ENCODE data around the gene NEURL1B.

Gene NEURL1B

DNA sequence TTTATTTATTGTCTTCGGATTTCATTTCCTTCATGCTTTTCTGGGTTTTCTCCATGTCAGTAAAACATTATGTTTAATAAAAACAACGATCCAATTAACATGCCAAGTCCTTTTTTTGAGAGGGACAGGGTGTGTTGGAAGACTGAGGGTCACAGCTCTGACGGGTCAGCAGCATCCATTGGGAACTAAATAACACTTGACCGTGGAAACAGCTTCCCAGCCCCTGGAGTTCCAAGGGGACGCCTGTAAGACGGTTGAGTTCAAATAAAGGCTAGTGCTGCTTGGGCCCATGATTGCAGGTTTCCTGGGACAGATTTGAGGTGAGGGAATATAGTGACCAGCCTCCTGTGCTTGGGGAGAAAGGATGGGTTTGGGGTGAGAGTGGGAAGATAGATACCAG, 30.4 kb upstream of the NEURL1B start:
- DNase-seq: no peak

DNA sequence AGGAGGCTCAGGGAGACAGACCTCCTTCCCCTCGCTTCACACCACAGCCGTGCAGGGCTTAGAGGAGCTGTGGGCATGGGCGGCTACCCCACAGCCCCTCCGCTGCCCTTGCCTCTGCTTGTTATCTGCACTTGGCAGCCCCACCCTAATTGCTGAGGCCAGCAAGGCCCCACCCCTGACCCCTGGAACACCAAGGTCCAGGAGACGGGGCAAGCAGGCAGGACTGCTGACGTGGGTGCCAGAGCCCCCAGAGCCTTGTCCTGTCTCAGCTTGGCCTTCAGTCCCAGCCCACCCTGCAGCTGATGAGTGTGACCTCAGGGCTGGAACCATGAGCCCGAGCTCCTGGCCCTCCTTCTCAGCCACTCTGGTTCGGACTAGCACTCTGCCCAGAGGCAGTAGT, 29.1 kb upstream of the NEURL1B start:
- no peak for DNase-seq

- no peak for DNase-seq
Measured at GRCh38 chr5:172612771-172613170, 28.3 kb upstream of the NEURL1B start.

DNA sequence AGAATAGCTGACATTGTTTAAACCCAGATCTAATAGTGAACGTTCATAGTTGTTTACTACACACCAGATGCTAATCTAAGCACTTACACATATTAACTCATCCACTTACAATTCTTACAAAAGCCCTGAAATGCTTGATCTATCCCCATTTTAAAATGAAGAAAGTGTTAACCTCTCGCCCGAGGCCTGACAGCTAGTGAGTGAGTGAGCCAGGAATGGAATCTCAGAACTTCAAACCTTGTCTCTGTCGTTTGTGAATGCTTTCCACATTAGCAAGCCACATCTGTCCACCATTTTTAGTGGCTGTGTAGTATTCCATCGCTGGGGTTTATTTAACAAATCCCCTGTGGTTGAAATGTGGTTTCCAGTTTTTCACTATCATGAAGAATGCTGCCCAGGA, 24.9 kb upstream of the NEURL1B start:
- no peak for DNase-seq

DNA sequence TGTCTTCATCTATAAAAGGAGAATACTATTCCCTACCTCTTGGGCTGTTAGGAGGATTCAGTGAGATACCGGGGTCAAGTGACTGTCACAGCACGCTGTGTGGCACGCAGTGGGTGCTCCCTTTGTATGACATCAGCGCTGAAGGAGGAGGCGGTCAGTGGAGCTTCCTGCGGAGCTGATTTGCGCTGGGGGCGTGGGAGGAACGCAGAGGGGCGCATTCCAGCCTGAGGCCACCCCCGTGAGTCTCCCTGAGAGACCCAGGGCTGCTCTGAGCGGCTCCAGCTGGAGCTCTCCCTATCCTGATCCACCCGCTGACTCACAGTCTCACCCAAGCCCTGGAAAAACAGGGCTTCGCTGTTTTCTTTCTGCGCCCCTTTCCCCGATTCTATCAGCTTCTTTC, 24.3 kb upstream of the NEURL1B start:
- DNase-seq: no peak

DNA sequence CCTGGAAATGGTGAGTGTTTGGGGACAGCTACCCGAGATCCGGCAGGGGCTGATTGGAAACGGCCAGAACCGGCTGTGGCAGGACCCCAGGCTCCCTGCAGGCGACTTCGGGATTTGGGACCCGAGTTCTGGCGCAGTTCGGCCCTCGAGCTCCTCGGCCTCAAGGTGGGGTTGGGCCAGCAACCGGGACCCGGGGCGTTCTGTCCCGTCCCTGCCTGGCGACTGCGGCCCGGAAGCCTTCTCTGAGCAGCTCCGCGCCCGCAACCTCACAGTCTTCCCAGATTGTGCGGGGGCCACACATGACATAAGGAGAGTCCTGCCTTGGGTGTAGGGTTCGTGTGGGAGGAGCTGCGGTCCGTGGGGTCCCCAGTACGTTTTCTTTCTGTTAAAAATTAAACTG, 23.2 kb upstream of the NEURL1B start:
- no peak for DNase-seq

DNA sequence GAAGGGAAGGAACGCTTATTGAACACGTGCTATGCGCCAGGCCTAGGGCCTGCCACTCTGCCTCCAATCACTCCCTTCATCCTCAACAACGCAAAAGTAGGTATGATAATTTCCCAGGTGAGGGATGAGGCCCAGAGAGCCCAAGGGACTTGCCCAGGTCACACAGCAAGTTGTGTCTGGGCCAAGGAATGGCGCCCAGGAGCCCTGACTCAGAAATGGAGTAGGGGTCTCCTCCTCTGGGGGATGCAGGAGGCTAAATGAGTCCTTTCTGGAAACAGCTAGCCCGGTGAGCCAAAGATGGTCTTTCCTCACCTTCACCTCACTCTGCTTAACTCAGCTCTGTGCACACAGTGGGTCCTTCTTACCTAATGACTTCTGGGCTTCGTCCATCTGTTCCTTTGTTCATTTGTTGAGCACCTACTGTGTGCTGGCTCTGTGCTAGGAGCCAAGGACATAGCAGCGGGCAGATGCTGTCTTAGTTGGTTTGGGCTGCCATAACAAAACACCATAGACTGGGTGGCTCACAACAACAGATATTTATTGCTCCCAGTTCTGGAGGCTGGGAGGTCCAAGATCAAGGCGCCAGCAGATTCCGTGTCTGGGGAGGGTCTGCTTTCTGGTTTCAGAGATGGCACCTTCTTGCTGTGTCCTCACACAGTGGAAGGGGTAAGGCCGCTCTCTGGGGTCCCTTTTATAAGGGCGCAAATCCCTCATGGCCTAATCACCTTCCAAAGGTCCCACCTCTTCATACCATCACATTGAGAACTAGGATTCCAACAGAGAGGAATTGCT, 22.3 kb upstream of the NEURL1B start:
- DNase-seq: no peak

- DNase-seq: no peak
Measured at GRCh38 chr5:172620506-172620905, 20.6 kb upstream of the NEURL1B start.

GRCh38 chr5:172622091-172623046, 18.7 kb upstream of the NEURL1B start:
- DNase-seq: no peak

- DNase-seq: no peak
Measured at GRCh38 chr5:172623313-172623980, 17.6 kb upstream of the NEURL1B start.

GRCh38 chr5:172624083-172624995, 16.7 kb upstream of the NEURL1B start:
- DNase-seq: no peak

DNA sequence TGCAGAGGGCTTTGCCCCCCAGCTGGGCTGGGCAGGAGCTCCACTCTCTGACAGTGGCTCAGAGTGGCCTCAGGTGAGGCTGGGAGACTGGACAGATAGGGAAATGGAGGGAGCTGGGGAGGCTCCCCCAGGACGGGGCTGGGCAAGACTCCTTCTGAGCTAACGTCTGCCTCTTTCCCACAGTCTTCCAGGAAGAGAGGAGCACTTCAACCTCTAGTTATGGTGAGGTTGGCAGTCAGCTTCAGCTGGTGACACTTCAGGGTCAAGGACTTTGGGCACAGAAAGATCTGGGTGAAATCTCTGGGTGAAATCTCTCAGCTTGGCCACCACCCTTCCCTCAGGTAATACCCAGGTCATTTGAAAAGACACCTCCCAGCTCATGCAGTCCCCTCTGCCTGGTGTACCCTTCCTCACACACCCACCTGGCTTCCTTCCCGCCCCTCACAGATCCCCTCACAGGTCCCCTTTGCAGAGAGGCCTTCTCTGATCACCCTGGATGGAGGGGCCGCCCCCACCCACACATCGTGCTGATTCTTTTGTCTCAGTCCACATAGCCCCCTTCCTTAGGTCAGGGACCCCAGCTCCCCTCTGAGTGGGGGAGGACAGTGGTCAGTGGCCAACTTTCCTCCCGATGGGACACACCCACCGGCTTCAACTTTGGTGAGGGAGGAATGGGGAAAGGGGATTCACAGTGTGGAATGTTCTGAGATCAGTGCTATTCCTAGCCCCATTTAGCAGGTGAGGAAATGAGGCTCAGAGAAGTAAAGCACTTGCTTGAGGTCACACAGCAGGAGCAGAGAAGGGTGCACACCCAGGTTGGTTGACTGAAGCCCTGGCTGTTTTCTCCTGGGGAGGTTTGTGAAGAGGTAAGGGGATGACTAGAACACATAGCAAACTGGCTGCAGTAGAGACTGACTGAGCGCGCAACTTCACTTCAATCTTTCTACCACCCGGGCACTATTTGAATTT, 15.8 kb upstream of the NEURL1B start:
- no peak for DNase-seq

DNA sequence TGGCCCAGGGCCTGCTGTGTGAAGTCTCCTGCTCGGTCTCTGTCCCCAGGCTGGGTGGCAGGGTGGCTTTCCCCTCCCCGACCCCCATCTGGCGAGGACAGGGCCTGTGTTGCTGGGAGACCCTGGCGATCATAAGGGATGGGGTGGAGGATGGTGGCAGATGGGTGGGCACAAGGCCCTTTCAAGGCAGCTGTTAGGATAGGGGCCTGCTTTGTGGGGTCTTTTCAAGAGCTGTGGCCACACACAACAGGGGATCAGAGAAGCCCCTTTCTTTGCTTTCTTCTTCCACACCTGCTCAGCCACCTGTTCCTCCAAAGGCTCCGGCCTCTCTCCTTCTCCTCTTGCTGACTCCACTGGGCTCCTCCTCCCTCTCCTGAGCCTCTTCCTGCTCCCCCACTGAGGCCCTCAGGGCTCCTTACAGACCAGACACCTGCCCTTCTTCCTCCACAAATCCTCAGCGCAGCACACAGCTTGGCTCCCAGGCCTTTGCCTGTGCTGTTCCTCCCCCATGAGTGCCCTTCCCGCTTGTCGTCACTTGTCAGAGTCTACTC, 15.0 kb upstream of the NEURL1B start:
- no peak for DNase-seq

DNA sequence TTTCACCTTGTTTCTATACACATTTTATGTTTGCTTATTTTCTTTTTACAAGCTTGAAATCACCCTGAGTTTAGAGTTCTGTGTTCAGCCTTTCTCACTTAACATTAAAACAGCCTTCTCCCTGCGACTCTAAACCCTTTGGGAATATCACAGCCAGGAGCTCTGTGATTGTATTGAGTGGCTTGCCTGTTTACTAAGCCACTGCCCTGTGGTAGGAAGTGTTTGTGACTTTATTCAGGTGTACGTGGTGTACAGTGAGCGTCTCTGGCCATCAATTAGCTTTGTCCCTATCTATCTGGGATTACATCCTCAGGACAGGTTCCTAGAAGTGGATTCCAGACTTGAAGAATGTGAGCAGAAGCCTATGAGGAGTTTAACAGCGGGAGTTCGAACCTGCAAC, 11.0 kb upstream of the NEURL1B start:
- no peak for DNase-seq

- DNase-seq: no peak
Measured at GRCh38 chr5:172630482-172630881, 10.6 kb upstream of the NEURL1B start.

DNA sequence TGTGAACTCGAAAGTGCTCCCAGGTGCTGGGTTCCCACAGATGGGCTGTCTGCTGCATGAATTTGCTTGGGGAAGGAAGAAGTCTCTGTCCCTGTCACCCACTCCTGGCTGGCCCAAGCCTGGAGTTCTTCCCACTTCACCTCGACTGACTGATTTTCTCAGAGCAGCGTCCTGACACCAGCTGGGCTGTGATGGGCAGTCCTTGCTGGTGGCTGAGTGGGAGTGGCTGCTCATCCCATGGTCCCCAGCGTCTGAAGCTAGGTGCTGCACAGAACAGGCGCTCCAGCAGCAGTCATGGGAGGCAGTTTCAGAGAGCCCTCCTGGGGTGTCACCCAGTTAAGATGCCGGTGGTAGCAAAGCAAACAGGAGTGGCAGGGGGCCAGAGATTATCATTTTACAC, 10.1 kb upstream of the NEURL1B start:
- DNase-seq: no peak

DNA sequence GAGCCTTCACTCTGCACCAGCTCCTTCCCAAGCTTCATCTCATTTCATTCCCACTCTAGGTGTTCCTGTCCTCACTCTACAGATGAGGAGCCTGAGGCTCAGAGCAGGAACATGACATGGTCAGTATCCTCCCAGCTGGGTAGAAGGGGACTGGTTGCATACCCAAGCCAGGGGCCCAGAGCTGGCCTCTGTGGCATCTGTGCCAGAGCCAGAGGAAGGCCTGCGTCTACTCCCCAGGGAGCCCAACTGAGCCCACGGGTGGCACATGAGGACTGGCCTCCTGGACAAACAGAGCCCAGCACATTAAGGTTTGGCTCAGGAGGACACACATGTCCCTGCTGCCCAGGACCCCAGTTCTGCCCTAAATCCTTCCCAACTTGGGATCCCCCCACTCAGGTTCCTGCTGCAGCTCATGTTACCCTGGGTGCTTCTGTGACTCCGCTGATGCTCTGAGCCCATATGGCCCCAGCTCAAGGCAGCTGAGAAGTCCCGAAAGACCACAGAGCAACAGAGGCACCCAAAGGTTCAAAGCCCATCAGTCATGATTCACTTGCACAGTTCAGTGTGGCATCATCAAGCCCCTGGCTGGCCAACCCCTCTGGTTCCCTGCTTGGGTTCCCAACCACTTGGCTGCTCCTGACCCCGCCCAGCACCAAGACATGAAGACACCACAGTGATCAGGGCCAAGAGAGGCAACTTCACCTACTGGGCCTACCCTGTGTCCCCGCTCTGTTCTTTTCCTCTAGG, 8.5 kb upstream of the NEURL1B start:
- no peak for DNase-seq

DNA sequence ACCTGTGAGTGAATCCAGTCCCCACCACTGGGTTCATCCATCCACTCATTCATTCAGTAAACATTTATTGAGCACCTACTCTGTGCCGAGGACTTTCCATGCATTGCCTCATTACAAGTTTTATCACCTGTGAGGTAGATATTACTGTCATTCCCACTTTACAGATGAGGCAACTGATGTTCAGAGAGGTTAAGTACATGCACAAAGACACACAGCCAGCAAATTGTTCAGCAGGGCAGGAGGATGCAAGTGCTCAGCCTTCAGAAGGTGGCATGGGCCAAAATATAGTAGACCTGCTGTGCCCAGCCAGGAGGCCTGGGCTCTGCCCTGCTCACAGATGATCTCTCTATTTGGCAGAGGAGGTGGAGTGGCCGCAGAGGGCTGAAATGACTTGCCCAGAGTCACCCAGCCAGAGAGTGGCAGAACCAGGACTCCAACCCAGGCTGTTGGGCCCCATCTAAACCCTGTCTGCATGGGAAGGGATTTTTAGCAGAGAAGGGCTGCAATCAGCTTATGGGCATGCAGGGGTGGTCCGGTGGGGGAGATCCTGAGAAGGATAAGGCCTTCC, 7.6 kb upstream of the NEURL1B start:
- DNase-seq: no peak

- no peak for DNase-seq
Measured at GRCh38 chr5:172634106-172634899, 6.8 kb upstream of the NEURL1B start.
